Duodenal mucosa (tissue), 2 donors: Measurements from ENCODE around the gene CLEC16A.
A peak's percentile ranks its signal among the peaks of the same experiment; 100 is the strongest.
"Not testable (repeated sequence)": the region's sequence is repeated elsewhere in the genome, so short reads cannot be mapped to it uniquely, and the experiment has no call there.

Experiments
- H3K27ac ChIP-seq: one replicate; pipeline ENCODE4 v1.7.0; 2013; ENCODE audit warnings: low read depth, low read length
- H3K27me3 ChIP-seq, 2 donors: one replicate each; pipeline ENCODE4 v1.7.0; 2013; ENCODE audit warnings: low read length in 2 of 2, control low read depth in 1 of 2; ENCODE audit not compliant: insufficient read depth in 2 of 2, control insufficient read depth in 1 of 2
- H3K36me3 ChIP-seq, 2 donors: one replicate each; pipeline ENCODE4 v1.7.0; 2013; ENCODE audit warnings: low read length in 2 of 2, control low read depth in 1 of 2; ENCODE audit not compliant: insufficient read depth in 2 of 2, control insufficient read depth in 1 of 2
- H3K4me1 ChIP-seq, 2 donors: one replicate each; pipeline ENCODE4 v1.7.0; 2013; ENCODE audit warnings: low read length in 2 of 2, control low read depth in 1 of 2; ENCODE audit not compliant: insufficient read depth in 2 of 2, control insufficient read depth in 1 of 2
- H3K4me3 ChIP-seq, 2 donors: one replicate each; pipeline ENCODE4 v1.7.0; 2013; ENCODE audit warnings: low read length in 2 of 2, low read depth in 1 of 2
- H3K9ac ChIP-seq, 2 donors: one replicate each; pipeline ENCODE4 v1.7.0; 2013; ENCODE audit warnings: low read length in 2 of 2, low read depth in 1 of 2
- H3K9me3 ChIP-seq, 2 donors: one replicate each; pipeline ENCODE4 v1.7.0; 2013; ENCODE audit warnings: low read length in 2 of 2, control low read depth in 1 of 2; ENCODE audit not compliant: control insufficient read depth in 1 of 2

The CLEC16A gene

DNA sequence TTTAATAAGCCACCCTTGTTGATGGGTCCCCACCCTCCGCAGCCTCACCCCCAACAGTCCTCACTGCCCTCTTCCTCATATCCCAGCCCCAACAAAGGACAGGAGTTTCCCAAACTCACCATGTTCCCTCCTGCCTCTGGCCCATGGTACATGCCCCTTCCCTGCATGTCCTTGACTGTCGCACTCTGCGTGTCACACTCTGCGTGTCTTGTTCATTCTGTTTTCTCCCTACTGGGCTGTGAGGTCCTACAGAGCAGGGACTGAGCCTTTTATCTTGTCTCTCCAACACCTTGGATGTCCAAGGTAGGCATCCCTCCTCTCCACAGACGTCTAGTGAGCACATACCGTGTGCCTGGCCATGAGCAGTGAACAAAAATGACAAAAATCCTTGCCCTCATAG is 156.9 kb downstream of the CLEC16A start:
- H3K4me1 ChIP-seq: peaks cover 50 to 55% of the 10 kb centered on the region in 2 donors
- no peak overlapping the region for H3K27ac ChIP-seq
- no peaks in the 10 kb centered on the region for H3K9me3 ChIP-seq
- peaks cover 0 to 4% of the 10 kb centered on the region in 2 donors for H3K36me3 ChIP-seq
- H3K4me3 ChIP-seq: no peak overlapping the region
- no peaks in the 10 kb centered on the region for H3K27me3 ChIP-seq
- H3K9ac ChIP-seq: peak overlapping the region in 1 of 2 donors; percentile 57

DNA sequence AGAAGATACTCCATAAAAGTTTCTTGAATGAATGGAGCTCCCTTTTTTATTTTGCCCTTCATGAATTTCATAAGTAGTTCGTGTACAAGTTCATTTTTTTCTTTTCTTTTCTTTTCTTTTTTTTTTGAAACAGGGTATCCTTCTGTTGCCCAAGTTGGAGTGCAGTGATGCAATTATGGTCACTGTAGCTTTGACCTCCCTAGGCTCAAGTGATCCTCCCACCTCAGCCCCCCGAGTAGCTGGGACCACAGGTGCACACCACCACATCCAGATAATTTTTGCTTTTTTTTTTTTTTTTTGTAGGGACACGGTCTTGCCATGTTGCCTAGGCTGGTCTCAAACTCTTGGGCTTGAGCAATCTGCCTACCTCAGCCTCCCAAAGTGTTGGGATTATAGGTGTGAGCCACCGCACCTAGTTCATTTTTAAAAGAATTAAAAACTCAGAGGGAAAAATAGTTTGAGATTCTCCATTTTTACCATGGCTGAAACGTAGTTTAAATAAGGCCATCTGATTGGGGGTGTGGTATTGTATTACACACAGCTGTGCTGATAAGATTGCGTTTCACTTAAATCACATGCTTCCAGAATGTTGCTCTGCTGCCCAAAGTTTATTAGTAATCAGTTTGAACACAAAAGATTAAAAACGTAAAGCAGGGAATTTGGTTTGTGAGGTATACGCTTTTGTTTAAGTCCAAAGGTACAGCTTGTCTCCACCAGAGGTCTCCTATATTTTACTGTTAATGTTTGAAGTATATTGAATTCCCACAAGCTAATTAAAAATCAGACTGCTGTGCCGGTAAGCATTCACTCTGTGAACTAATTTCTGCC is 157.5 kb downstream of the CLEC16A start:
- H3K4me3 ChIP-seq: no peak overlapping the region
- peaks cover 0 to 4% of the 10 kb centered on the region in 2 donors for H3K36me3 ChIP-seq
- H3K9me3 ChIP-seq: no peaks in the 10 kb centered on the region
- no peak overlapping the region for H3K27ac ChIP-seq
- H3K9ac ChIP-seq: peak overlapping the region; percentile 19 to 57
- H3K27me3 ChIP-seq: no peaks in the 10 kb centered on the region
- peaks cover 52 to 55% of the 10 kb centered on the region in 2 donors for H3K4me1 ChIP-seq

DNA sequence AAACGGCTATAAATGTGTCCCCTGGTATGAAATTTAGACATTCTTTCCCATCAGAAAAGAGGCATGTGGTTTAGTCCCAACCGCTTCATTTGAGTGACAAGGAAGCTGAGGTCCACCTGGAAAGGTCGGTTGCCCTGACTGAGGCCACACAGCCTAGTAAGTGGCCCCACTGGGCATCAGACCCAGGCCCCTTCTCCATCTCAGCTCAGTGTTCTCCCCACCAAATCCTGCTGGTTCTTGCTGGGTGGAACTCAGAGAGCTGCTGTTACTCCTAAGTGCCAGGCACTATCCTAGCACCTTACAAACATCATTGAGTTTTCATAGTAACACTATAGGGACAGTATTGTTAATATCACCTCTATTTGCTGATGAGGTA is 158.1 kb downstream of the CLEC16A start:
- no peaks in the 10 kb centered on the region for H3K27me3 ChIP-seq
- H3K36me3 ChIP-seq: peaks cover 0 to 4% of the 10 kb centered on the region in 2 donors
- peaks cover 53 to 56% of the 10 kb centered on the region in 2 donors for H3K4me1 ChIP-seq
- H3K27ac ChIP-seq: no peak overlapping the region
- H3K9me3 ChIP-seq: no peaks in the 10 kb centered on the region
- H3K4me3 ChIP-seq: no peak overlapping the region
- peak overlapping the region; percentile 19 to 33 for H3K9ac ChIP-seq

DNA sequence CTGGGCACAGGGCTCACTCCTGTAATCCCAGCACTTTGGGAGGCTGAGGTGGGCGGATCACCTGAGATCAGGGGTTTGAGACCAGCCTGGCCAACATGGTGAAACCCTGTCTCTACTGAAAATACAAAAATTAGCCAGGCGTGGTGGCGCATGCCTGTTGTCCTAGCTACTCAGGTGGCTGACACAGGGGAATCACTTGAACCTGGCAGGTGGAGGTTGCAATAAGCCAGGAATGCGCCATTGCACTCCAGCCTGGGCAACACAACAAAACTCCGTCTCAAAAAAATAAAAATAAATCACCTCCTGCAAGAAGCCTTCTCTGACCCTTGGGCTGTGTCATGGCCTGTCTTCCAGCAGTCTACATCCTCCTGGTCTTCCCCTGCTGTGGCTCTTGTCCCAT is 158.9 kb downstream of the CLEC16A start:
- H3K4me3 ChIP-seq, H3K27me3 ChIP-seq, H3K9me3 ChIP-seq, H3K27ac ChIP-seq, H3K36me3 ChIP-seq, H3K9ac ChIP-seq: not testable (repeated sequence)
- H3K4me1 ChIP-seq: peaks cover 53 to 64% of the 10 kb centered on the region in 2 donors

DNA sequence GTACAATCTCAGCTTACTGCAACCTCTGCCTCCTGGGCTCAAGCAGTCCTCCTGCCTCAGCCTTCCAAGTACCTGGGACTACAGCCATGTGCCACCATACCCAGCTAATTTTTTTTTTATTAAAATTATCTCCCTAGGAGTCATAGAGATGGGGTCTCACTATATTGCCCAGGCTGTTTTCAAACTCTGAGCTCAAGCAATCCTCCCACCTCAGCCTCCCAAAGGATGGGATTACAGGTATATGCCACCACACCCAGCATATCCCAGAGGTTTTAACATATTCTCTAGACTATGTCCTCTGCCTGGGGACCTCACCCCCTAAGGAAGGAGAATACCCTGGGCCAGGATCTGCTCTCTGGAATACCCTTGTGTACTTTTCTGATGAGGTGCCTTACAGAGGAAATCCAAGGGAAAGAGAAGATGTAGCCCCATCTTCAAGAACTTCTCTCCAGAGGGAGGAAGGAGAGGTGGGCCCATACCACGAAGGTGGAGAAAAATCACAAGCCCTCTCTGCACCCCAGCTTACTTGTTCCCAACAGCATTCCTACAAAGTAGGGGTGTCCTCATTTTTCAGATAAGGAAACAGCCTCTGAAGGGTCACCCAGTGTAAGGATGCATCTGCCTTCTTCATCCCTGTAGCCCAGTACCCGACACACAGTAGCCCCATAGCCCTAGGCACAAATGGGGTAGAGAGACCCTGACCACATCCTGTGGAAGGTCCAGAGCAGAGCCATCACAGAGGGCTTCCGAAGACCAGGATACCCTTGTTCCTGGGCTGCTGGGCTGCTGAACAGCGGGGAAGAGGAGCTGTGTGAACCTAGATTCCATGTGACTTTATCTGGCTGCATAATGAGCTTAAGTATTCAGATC is 160.0 kb downstream of the CLEC16A start:
- Histone ChIP-seq H3K36me3 (peaks cover 0 to 4% of the 10 kb centered on the region in 2 donors), H3K9me3 (no peaks in the 10 kb centered on the region), H3K27me3 (no peaks in the 10 kb centered on the region), H3K4me3 (peak overlapping the region in 1 of 2 donors; percentile 8), H3K4me1 (peaks cover 53 to 63% of the 10 kb centered on the region in 2 donors), H3K27ac (no peak overlapping the region), H3K9ac (peak overlapping the region in 1 of 2 donors; percentile 5)

DNA sequence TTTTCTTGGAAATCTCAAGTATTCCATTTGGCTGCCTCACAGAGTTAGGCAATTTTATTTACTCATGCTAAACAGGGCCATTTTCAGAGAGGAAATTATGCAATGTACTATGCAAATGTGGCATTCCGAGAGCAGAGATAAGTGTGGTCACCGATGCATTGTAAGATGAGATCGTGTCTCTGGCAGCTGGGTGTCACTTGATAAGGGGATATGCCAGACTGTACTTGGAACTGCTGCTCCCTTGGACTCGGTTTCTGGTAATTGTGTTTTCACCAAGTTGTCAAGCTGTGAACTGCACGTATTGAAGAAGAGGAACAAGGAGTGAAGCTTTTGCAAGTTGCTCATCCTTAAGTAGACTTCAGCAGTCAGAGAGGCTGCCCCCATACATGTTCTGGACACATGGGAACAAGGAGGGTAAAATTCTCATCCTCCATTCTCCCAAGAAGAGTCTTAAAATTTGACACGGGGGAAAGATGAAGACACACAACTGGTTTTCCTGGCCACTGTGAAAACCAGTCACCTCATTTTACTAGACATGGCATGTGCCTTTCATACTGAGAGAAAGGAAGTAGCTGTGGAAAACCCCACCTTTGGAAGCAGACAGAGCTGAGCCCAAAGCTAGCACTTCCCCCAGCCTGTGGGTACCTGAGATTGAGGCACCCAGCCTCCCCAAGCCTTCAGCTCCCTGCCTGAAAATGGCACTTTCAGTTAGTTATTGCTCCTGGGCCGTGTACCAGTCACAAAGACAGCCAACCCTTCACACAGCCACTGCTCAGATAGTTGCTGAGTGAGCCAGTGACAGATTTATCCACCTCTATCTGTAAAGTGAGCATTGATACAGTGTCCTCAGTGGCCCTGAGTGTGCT is 160.9 kb downstream of the CLEC16A start:
- H3K36me3 ChIP-seq: peaks cover 0 to 4% of the 10 kb centered on the region in 2 donors
- H3K27ac ChIP-seq: no peak overlapping the region
- no peaks in the 10 kb centered on the region for H3K27me3 ChIP-seq
- peak overlapping the region; percentile 1 to 8 for H3K4me3 ChIP-seq
- H3K4me1 ChIP-seq: peaks cover 46 to 55% of the 10 kb centered on the region in 2 donors
- no peaks in the 10 kb centered on the region for H3K9me3 ChIP-seq
- H3K9ac ChIP-seq: peak overlapping the region in 1 of 2 donors; percentile 19

DNA sequence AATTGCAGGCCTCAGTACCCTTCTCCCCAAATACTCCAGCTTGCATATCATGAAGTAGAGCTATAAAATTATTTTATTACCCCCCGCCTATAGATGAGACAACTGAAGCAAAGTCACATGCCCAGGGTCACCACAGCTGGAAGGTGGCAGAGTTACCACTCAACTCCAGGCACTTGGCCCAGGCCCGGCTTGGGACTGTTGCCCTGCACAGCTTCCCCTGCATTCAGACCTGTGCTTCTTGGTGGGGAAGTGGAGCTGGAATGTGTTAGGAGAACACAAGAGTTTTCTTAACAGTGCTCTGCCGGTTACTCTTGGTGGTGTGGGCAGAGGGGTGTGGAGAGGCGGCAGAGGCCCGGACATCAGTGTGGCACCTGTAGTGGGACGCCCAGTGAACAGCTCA is 162.4 kb downstream of the CLEC16A start:
- Histone ChIP-seq H3K27me3 (no peaks in the 10 kb centered on the region), H3K9ac (no peak overlapping the region), H3K4me3 (no peak overlapping the region), H3K4me1 (peaks cover 31 to 40% of the 10 kb centered on the region in 2 donors), H3K27ac (no peak overlapping the region), H3K9me3 (peaks cover 3 to 8% of the 10 kb centered on the region in 2 donors), H3K36me3 (peaks cover 0 to 4% of the 10 kb centered on the region in 2 donors)

DNA sequence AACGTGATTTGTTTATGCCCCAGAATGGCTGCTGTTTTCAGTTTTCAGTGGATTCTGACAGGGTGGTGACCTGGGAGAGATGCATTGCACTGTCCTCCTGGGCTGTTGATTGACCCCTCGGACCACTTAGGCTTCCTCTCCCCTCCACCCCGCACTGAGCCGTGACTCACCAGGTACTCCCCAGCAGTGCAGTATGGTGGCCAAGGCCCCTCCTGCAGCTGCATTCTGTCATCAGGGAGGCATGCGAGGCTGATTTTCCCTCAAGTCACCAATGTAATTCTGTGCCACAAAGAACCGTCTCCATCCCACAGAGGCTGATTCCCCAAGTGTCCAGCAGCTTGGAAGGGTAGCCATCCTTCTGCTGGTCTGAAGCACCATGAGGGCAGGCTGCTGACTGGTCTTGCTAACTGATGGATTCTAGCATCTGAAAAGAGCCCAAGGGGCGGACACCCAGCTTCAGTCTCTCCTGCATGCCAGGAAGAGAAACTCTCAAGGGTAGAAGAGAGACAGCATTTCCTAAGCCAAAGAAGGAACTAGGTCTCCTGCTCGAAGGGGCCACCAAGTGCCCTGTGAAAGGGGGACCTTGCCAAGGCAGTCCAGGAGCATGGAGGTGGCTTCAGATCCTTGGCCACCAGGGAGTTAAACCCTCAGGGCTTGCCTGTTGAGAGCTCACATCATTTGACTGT is 163.6 kb downstream of the CLEC16A start:
- no peaks in the 10 kb centered on the region for H3K27me3 ChIP-seq
- H3K27ac ChIP-seq: no peak overlapping the region
- H3K36me3 ChIP-seq: peaks cover 0 to 4% of the 10 kb centered on the region in 2 donors
- no peak overlapping the region for H3K9ac ChIP-seq
- H3K4me1 ChIP-seq: peaks cover 21 to 28% of the 10 kb centered on the region in 2 donors
- no peak overlapping the region for H3K4me3 ChIP-seq
- peaks cover 3 to 8% of the 10 kb centered on the region in 2 donors for H3K9me3 ChIP-seq

DNA sequence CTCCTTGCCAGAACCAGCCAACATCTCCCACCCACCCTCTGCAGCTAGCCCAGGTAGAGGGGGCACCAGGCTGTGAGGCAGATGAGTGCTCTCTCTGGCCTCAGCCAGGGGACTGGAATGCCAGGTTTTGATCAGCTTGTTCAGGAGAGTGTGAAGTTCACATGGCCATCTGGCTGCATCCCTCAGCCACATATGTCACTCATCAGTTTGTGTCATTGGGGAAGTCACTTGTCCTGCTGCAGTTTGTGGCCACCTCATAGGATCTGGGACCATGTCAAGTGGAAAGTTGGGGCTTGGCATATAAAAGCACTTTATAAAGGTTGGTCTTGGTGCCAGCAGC is 164.1 kb downstream of the CLEC16A start:
- H3K9me3 ChIP-seq: peaks cover 3 to 8% of the 10 kb centered on the region in 2 donors
- no peak overlapping the region for H3K4me3 ChIP-seq
- H3K27me3 ChIP-seq: no peaks in the 10 kb centered on the region
- no peak overlapping the region for H3K9ac ChIP-seq
- no peak overlapping the region for H3K27ac ChIP-seq
- peaks cover 20 to 26% of the 10 kb centered on the region in 2 donors for H3K4me1 ChIP-seq
- H3K36me3 ChIP-seq: peaks cover 0 to 4% of the 10 kb centered on the region in 2 donors
